LNCAP (cell line): ENCODE measurements around the gene MAP3K14.

Experiments used
- TF ChIP-seq, protein P1 (sequence below): fragments of 450-650 bp; IDR thresholded peaks from 2 replicates; pipeline ENCODE4 v1.5.1; 2017; ENCODE audit warnings: mild to moderate bottlenecking

Gene MAP3K14

GRCh38 chr17:45227926-45228762 is 88.7 kb downstream of the MAP3K14 start:
- TF ChIP-seq, protein P1, sequence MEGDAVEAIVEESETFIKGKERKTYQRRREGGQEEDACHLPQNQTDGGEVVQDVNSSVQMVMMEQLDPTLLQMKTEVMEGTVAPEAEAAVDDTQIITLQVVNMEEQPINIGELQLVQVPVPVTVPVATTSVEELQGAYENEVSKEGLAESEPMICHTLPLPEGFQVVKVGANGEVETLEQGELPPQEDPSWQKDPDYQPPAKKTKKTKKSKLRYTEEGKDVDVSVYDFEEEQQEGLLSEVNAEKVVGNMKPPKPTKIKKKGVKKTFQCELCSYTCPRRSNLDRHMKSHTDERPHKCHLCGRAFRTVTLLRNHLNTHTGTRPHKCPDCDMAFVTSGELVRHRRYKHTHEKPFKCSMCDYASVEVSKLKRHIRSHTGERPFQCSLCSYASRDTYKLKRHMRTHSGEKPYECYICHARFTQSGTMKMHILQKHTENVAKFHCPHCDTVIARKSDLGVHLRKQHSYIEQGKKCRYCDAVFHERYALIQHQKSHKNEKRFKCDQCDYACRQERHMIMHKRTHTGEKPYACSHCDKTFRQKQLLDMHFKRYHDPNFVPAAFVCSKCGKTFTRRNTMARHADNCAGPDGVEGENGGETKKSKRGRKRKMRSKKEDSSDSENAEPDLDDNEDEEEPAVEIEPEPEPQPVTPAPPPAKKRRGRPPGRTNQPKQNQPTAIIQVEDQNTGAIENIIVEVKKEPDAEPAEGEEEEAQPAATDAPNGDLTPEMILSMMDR, result no peak

- TF ChIP-seq, protein P1, result no peak
These were observed 89.5 kb downstream of the MAP3K14 start for GRCh38 chr17:45227101-45227925.

GRCh38 chr17:45226576-45226975 is 90.2 kb downstream of the MAP3K14 start:
- TF ChIP-seq, protein P1, result no peak

GRCh38 chr17:45225964-45226530 is 90.8 kb downstream of the MAP3K14 start:
- TF ChIP-seq, protein P1, result no peak

DNA sequence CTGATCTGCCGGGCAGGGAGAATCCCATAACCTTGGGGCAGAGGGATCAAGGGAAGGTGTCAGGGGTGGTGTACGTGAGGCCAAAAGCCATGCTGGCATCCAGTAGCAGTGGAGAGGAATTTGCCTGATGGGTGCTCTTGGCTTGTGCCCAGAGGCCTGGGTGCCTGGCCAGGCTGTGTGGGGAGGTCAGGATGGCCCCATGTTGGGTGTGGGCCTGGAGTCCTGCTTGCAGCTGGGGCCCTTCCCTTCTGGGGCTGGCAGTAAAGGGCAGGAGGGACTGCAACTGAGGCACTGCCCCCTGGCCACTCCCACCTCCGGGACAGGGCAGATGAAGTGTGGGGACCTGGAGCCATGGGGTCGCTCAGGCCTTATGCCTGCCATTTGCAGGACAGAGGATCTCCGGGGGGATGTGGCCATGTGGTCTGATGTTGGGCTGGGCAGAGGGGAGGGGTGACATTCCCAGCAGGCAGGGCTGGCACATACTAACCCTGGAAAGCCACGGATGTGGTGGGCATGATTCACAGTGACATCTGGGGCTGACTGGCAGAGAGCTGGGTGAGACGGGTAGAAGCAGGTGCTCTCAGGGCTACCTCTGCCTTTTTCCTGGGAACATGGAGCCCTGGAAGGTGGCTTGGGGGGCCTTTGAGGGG is 91.6 kb downstream of the MAP3K14 start:
- TF ChIP-seq, protein P1, result no peak

GRCh38 chr17:45224671-45225050 is 92.2 kb downstream of the MAP3K14 start:
- TF ChIP-seq, protein P1, result no peak
